NCI-H446 treated with DMSO at 0.1 percent for 48 hours (cell line): ENCODE data around the gene SMCHD1.
"Not testable (repeated sequence)": the region's sequence is repeated elsewhere in the genome, so short reads cannot be mapped to it uniquely, and the experiment has no call there.

ENCODE experiments used
- DNase-seq: peaks from one replicate; lab custom pipeline; 2025; lab: John Stamatoyannopoulos, UW

SMCHD1 gene

GRCh38 chr18:2716394-2717326 lies 61.1 kb downstream of the SMCHD1 start:
- no peak for DNase-seq

GRCh38 chr18:2717407-2717806 lies 61.9 kb downstream of the SMCHD1 start:
- no peak for DNase-seq

- DNase-seq, result no peak
Measured at GRCh38 chr18:2719040-2719439, 63.5 kb downstream of the SMCHD1 start.

GRCh38 chr18:2723207-2723606 lies 67.7 kb downstream of the SMCHD1 start:
- DNase-seq, result no peak

GRCh38 chr18:2729757-2730156 lies 74.2 kb downstream of the SMCHD1 start:
- no peak for DNase-seq

- DNase-seq, result no peak
Measured at GRCh38 chr18:2736823-2737222, 81.3 kb downstream of the SMCHD1 start.

- not testable (repeated sequence) for DNase-seq
Measured at GRCh38 chr18:2740082-2740481, 84.6 kb downstream of the SMCHD1 start.

- no peak for DNase-seq
Measured at GRCh38 chr18:2746274-2746673, 90.7 kb downstream of the SMCHD1 start.

GRCh38 chr18:2758309-2758708 lies 102.8 kb downstream of the SMCHD1 start:
- DNase-seq, result no peak

GRCh38 chr18:2774669-2775068 lies 119.1 kb downstream of the SMCHD1 start:
- DNase-seq, result no peak

GRCh38 chr18:2776601-2777000 lies 121.1 kb downstream of the SMCHD1 start:
- no peak for DNase-seq

GRCh38 chr18:2777241-2777640 lies 121.7 kb downstream of the SMCHD1 start:
- no peak for DNase-seq

- DNase-seq, result no peak
Measured at GRCh38 chr18:2780750-2781149, 125.2 kb downstream of the SMCHD1 start.

GRCh38 chr18:2787225-2787624 lies 131.7 kb downstream of the SMCHD1 start:
- no peak for DNase-seq

- no peak for DNase-seq
Measured at GRCh38 chr18:2792395-2792794, 136.9 kb downstream of the SMCHD1 start.

- no peak for DNase-seq
Measured at GRCh38 chr18:2794159-2794558, 138.6 kb downstream of the SMCHD1 start.

GRCh38 chr18:2797951-2798350 lies 142.4 kb downstream of the SMCHD1 start:
- DNase-seq, result no peak

GRCh38 chr18:2799369-2799768 lies 143.8 kb downstream of the SMCHD1 start:
- DNase-seq, result no peak

- DNase-seq, result no peak
Measured at GRCh38 chr18:2805970-2806943, 150.7 kb downstream of the SMCHD1 start.

GRCh38 chr18:2808640-2809039 lies 153.1 kb downstream of the SMCHD1 start:
- not testable (repeated sequence) for DNase-seq

- DNase-seq, result not testable (repeated sequence)
Measured at GRCh38 chr18:2809666-2810183, 154.2 kb downstream of the SMCHD1 start.

GRCh38 chr18:2811416-2811815 lies 155.9 kb downstream of the SMCHD1 start:
- DNase-seq, result no peak
